ENCODE results near the gene HOXB4. TPM values are rescaled to one million over a fixed set of nuclear protein-coding genes. Genes with fewer than 3 reads are reported as not detected.

The HOXB4 gene
- total RNA-seq = 1.1 and 4.5 TPM in 2 replicates

DNA sequence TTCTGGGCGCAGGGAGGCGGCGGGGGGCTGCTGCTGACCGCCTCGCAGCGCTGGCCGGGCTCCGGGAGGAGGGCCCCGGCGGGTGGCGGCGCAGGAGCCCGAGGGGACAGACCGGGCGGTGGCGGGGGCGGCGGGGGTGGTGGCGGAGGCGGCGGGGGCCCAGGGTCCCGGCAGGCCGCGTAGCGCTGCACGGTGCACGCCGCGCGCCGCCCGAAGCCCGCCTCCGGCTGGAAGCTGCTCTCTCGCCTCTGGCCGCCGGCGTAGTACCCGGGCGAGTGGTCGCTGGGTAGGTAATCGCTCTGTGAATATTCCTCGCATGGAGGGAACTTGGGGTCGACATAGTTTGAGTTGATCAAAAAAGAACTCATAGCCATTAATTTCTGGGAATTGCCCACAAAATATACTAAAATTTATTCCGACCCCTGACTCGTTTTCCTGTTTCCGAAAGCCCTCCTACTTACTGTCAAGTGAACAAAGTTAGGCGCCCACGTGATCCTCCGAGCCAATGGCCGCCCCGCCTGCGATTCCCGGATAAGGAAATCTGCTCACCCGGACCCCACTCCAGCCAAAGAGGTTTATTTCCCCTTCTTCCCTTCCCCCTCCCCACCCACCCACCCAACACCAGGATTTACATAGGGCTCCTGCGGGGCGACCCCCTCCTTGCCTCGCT is at the start of gene HOXB4:
TSS of gene HOXB4 (minus strand) at position 405 of the 670 bp plus-strand sequence. CDS start at position 374, 31 bp downstream.

DNA sequence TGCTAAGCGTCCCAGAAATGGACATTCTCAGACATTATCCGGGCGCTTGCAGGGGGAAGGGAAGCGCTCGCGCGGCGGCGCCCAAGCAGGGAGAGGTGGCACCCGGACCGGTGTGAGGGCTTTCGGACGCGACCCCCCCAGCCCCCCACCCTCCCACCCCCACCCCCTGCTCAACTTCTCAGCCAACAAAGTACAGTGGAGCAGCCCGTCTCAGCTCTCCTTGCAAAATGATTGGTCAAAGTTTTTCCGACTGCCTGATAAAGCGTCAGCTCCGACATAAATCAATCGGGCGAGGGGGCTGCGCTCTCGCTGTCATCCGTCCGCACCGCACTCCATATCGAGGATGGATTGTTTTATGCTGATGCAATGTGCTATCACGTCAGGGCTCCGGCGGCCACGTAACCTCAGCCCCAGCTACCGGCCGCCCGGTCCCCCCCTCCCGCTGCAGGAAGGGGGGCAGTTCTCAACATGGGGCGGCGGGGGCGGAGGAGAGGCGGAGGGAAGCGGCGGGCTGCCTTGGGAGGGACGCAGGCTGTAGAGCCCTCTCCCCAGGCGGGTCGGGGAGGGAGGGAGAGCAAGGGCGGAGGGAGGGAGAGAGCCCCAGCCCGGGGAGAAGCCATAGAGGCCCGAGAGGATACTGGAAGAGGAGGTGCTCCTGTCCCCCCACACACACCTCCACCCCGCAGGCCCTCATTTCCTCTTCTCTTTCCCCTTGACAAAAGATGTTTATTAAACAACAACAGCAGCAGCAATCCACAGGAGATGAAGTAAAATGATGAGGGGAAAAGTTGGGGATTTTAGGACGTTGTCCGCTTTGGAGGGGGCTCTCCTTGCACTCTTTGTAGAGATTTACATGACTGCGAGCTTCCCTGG is 48.3 kb upstream of the HOXB4 start, which contains the start of gene HOXB9:
TSS of gene HOXB9 (minus strand) at position 114 of the 873 bp plus-strand sequence. CDS start at position 25, 89 bp downstream.

DNA sequence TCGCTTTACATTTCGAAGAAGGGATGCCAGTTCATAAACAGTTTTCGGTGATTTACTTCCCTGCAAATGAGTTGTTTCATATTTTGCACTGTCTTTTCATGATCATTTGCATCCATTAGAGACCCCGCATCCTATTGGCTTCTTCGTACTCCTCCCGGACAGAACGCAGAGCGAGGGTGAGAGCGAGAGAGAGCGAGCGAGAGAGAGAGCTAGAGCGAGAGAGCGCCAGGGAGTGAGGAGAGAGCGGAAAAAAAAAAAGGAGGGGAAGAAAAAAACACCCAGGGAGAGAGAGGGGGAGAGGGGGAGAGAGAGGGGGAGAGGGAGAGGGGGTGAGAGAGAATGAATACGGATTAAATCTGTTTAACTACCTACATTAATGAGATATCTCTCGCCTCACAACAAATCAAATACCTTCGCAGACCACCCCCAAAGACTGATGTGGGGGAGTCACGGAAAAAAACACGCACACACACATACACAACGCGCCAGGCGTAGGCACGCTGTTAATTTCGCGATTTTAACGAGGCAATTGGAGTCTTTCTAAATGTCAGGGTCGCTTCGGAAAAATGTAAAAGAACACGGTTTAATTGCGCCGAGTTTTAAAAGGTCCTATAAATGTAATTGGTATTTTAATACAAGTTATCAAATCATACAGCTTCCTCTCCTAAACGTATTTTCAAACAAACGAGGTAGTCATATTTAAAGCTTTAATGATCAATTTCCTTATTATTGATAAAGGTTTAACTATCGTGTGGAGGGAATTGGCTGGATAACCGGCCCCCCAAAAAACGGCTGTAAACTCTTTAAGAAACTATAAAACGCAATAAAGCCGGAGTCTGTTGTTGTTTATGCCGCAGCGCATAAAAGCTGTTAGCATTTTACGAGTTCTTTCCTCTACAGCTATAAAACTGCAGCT is 37.2 kb upstream of the HOXB4 start, which contains the start of gene HOXB8:
TSS of gene HOXB8 (minus strand) at position 246 of the 916 bp plus-strand sequence. CDS start 588 bp downstream, outside the sequence.

DNA sequence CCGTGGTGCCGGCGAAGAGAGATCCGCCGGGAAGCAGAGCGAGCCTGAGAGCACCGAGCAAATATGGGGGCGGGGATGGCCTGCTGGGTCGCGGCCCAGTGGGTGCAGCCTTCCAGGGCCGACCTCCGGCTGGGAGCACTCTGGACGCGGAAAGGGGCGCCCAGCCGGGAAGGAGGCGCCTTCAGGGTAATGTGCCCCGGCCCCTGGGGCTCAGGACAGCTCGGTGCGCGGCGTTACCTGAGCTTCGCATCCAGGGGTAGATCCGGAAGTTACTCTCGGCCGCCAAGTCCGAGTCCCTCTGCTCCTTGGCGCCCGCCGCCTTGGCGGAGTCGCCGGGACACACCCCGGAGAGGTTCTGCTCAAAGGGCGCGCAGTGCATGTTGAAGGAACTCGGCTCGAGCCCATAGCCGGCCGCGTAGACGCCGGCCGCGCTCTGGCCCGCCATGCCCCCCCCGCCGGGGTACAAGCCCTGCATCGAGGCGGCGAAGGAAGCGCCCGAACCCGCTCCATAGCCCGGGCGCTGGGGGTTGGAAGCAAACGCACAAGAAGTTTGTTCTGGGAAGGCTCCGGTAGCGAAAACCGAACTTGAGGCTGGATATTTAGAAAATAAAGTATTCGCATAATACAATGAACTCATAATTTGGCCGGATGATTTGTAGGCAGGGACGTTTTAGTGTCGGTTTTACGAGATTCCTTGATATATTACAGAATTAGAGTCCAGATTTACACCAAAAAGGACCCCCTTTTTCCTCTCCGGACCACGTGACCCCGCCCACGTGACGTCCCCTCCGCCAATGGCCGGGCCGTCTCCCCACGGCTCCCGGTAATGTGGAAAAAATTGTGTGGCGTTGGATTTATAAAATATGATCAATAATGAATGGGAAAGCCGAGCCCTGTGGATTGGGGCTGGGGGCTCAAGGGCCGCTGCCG is 32.4 kb upstream of the HOXB4 start, which contains the start of gene HOXB7:
TSS of gene HOXB7 (minus strand) at position 736 of the 930 bp plus-strand sequence. CDS start at position 637, 99 bp downstream.

DNA sequence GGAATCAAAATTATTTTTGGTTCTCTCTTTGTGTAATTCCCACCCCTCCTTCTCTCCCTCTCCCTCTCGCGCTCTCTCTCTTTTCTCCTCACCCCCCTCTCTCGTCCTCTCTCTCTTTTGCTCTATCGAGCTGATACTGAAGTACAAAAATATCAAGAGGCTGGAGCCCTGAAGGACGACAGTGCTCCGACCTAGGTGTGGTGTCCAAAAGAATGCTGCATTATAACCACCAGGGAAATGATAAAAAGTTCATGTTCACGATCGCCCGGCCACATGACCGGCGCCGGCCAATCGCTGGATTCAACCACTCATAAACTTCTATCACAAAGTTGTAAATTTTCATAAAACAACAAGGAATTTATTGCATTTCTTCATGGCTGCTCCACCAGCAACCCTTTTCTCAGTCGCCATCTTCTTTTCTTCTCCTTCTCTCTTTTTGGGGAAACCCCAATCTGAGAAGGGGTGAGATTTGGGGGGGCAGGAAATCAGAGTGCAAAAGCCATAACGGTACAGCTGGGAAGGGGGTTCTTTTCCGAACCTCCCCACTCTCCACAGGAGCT is 26.7 kb upstream of the HOXB4 start, which contains the start of gene HOXB6:
TSS of gene HOXB6 (minus strand) at position 217 of the 560 bp plus-strand sequence. CDS start 6,836 bp downstream, outside the sequence.

DNA sequence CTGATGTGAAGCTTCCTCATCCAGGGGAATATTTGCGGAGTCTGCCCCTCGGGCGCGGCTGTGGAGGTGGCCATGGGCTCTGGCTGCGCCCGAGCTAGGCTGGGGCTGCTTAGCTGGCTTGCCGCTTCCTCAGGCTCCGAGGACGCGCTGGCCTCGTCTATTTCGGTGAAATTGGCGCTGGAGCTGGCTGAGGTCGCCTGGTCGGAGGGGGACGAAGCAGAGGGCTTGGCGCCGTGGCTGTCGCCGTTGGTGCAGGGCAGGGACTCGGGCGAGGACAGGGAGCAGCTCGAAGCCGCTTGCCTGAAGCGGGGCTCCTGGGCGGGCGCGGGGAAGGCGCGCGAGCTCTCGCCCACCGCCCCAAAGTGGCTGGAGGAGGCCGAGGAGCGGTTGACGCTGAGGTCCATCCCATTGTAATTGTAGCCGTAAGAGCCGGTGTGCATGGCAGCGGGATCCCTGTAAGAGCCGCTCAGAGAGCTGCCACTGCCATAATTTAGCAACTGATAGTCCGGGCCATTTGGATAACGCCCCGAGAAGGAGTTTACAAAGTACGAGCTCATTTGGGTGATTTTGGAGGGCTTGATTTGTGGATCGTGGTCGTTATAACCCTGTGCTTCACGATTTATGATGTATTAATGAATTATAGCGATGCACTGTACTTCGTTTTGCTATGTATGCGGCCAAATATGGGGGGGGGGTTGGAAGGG is 15.1 kb upstream of the HOXB4 start, which contains the start of gene HOXB5:
TSS of gene HOXB5 (minus strand) at position 654 of the 704 bp plus-strand sequence. CDS start at position 557, 97 bp downstream.

DNA sequence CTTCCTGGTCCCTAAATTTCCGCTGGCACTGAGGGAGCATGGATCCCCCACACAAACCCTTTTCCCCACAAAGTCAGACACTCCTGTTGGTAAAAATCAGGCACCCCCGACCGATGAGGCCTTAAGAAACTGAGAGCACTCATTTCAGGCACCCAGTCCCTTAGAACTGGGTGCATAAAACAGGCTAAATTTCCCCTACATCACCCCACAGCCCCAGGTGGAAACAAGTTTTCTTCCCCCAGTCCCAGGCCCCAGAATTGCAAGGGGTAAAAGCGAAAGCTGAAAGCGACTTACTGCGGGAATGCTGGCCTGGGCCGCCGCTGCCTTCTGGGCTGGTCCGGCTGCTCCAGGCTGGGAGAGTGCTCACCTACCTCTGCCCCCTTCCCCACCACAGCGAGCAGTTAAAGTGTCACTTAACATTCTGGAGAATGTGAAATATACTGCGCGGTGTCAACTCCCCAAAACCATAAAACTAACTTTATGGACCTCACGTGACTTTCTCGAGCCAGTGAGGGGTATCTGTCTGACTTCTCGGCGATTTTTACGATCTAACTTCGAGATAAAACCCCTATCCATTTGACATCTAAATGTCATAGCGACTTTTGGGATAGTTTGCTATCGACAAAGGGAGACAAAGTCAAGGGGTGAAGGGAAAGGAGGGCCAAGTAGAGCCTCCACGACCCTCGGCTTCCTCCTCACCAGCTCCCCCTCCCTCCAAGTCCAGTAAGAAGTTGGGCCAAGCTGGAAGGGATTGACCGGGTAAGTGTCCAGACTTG is 11.9 kb upstream of the HOXB4 start, which contains the start of gene HOXB3:
TSS of gene HOXB3 (minus strand) at position 411 of the 776 bp plus-strand sequence. CDS start 37,767 bp downstream, outside the sequence.

DNA sequence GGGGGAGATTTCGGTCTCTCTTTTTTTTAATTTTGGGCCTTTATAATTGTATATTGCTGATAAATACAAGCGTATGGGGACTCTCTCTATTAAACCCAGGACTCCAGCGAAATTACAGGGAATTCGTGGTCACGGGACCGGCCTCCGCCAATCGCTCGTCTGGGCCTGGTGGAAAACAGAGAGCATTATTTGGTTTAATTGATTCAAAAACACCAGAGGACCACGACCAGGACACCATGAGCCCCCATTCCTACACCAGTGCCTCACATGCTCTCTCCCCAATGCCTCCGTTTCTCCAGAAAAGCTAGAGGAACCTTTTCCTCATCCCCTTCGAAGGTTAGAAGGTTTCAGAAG is 33.2 kb downstream of the HOXB4 start, which contains the start of gene HOXB2:
TSS of gene HOXB2 (minus strand) at position 88 of the 354 bp plus-strand sequence. CDS start 198 bp downstream, outside the sequence.

DNA sequence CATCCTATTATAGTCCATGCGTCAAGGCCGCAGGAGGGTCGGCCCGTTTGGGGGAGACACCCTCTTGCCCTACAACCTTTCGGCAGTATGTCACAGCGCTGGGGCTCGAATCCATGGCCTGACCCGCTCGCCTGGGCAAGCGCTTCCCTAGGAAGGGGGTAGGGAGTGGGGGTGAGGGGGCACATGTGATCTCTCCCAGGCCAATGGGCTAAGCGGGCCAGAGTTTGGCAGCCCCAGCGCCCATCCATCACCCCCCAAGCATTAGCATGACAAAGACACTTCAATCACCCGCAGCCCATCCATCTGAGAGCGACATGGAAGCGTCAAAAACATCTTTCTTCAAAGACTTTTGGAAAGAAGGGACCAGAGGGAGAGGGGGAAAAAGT is 47.3 kb downstream of the HOXB4 start, which contains the start of gene HOXB1:
TSS of gene HOXB1 (minus strand) at position 125 of the 386 bp plus-strand sequence. CDS start at position 18, 107 bp downstream.

Other genes starting within 250 kb of the HOXB4 start
- gene SKAP1, start 148.1 kb downstream of the HOXB4 start, total RNA-seq = not detected in 2 replicates
- not detected in 2 replicates for gene HOXB1, start 47.3 kb downstream of the HOXB4 start, total RNA-seq
- gene HOXB2, start 33.2 kb downstream of the HOXB4 start, total RNA-seq = 20.5 and 21.0 TPM in 2 replicates
- gene HOXB3, start 11.9 kb upstream of the HOXB4 start, total RNA-seq = 4.1 and 14.0 TPM in 2 replicates
- 0.12 and 0.43 TPM in 2 replicates for gene HOXB5, start 15.4 kb upstream of the HOXB4 start, total RNA-seq
- 2.2 and 12.2 TPM in 2 replicates for gene HOXB6, start 26.6 kb upstream of the HOXB4 start, total RNA-seq
- gene HOXB7, start 32.7 kb upstream of the HOXB4 start, total RNA-seq = 0.70 and 7.3 TPM in 2 replicates
- gene HOXB8, start 36.9 kb upstream of the HOXB4 start, total RNA-seq = 0.47 and 1.0 TPM in 2 replicates
- 2.8 TPM in 1 of 2 replicates, not detected in the other for gene HOXB9, start 48.0 kb upstream of the HOXB4 start, total RNA-seq
- not detected in 2 replicates for gene PRAC1, start 144.2 kb upstream of the HOXB4 start, total RNA-seq
- gene PRAC2, start 144.8 kb upstream of the HOXB4 start, total RNA-seq = not detected in 2 replicates
- not detected in 2 replicates for gene HOXB13, start 150.4 kb upstream of the HOXB4 start, total RNA-seq
- not detected in 2 replicates for gene TTLL6, start 238.9 kb upstream of the HOXB4 start, total RNA-seq

All from pericardium fibroblast (primary cell).